ENCODE results near the gene GPATCH8. TPM values are rescaled to one million over a fixed set of nuclear protein-coding genes. Genes with fewer than 3 reads are reported as not detected.

Gene GPATCH8
- total RNA-seq, 1 donor from 2014 or later, result 76.3 TPM

GRCh38 chr17:44351464-44351863 is 151.7 kb downstream of the GPATCH8 start:
- H3K9me3 Mint-ChIP-seq, result no peaks in the 10 kb centered on the region
- peaks cover 8% of the 10 kb centered on the region for H3K4me1 Mint-ChIP-seq
- H3K27ac Mint-ChIP-seq, result no peak overlapping the region
- DNase-seq (ENCODE audit: low spot score in 2 of 2, unreplicated experiment in 2 of 2), result no peak
- H3K27me3 Mint-ChIP-seq (ENCODE audit: low read depth), result no peaks in the 10 kb centered on the region
- H3K4me3 Mint-ChIP-seq, result no peak overlapping the region
- H3K36me3 Mint-ChIP-seq, result peaks cover 5% of the 10 kb centered on the region
- TF ChIP-seq CTCF (IDR thresholded peaks at IDR 0.05; ENCODE audit: unreplicated experiment), result no peak

- no peaks in the 10 kb centered on the region for H3K27me3 Mint-ChIP-seq (ENCODE audit: low read depth)
- H3K4me1 Mint-ChIP-seq, result peaks cover 13% of the 10 kb centered on the region
- peak in 1 of 2 experiments; percentile 77 for DNase-seq (ENCODE audit: low spot score in 2 of 2, unreplicated experiment in 2 of 2)
- H3K4me3 Mint-ChIP-seq, result no peak overlapping the region
- H3K36me3 Mint-ChIP-seq, result peaks cover 5% of the 10 kb centered on the region
- no peak overlapping the region for H3K27ac Mint-ChIP-seq
- H3K9me3 Mint-ChIP-seq, result no peaks in the 10 kb centered on the region
- TF ChIP-seq CTCF (IDR thresholded peaks at IDR 0.05; ENCODE audit: unreplicated experiment), result peak; percentile 80
These were observed 152.4 kb downstream of the GPATCH8 start for GRCh38 chr17:44350733-44351226.

GRCh38 chr17:44349553-44350070 is 153.6 kb downstream of the GPATCH8 start:
- Mint-ChIP-seq H3K27ac (no peak overlapping the region), H3K9me3 (no peaks in the 10 kb centered on the region), H3K4me1 (peaks cover 16% of the 10 kb centered on the region), H3K4me3 (no peak overlapping the region), H3K36me3 (peaks cover 5% of the 10 kb centered on the region), H3K27me3 (ENCODE audit: low read depth) (no peaks in the 10 kb centered on the region)
- DNase-seq (ENCODE audit: low spot score in 2 of 2, unreplicated experiment in 2 of 2), result no peak
- no peak for TF ChIP-seq CTCF (IDR thresholded peaks at IDR 0.05; ENCODE audit: unreplicated experiment)

- Mint-ChIP-seq H3K4me3 (no peak overlapping the region), H3K27ac (no peak overlapping the region), H3K9me3 (no peaks in the 10 kb centered on the region), H3K27me3 (ENCODE audit: low read depth) (no peaks in the 10 kb centered on the region), H3K36me3 (peaks cover 5% of the 10 kb centered on the region), H3K4me1 (peaks cover 16% of the 10 kb centered on the region)
- DNase-seq (ENCODE audit: low spot score in 2 of 2, unreplicated experiment in 2 of 2), result no peak
- no peak for TF ChIP-seq CTCF (IDR thresholded peaks at IDR 0.05; ENCODE audit: unreplicated experiment)
These were observed 154.2 kb downstream of the GPATCH8 start for GRCh38 chr17:44348988-44349364.

GRCh38 chr17:44348234-44348987 is 154.8 kb downstream of the GPATCH8 start:
- DNase-seq (ENCODE audit: low spot score in 2 of 2, unreplicated experiment in 2 of 2), result no peak
- H3K4me3 Mint-ChIP-seq, result no peak overlapping the region
- no peak overlapping the region for H3K27ac Mint-ChIP-seq
- H3K36me3 Mint-ChIP-seq, result peaks cover 5% of the 10 kb centered on the region
- no peaks in the 10 kb centered on the region for H3K9me3 Mint-ChIP-seq
- H3K4me1 Mint-ChIP-seq, result peaks cover 16% of the 10 kb centered on the region
- H3K27me3 Mint-ChIP-seq (ENCODE audit: low read depth), result no peaks in the 10 kb centered on the region
- TF ChIP-seq CTCF (IDR thresholded peaks at IDR 0.05; ENCODE audit: unreplicated experiment), result no peak

Other genes starting within 250 kb of the GPATCH8 start
- not detected in 3 replicates for gene SLC4A1, start 235.3 kb downstream of the GPATCH8 start, total RNA-seq
- 0.34 to 0.60 TPM (median 0.53 TPM) in 3 replicates for gene RUNDC3A, start 194.8 kb downstream of the GPATCH8 start, total RNA-seq
- gene SLC25A39, start 178.6 kb downstream of the GPATCH8 start, total RNA-seq, result 106 to 113 TPM (median 112 TPM) in 3 replicates
- 128 to 144 TPM (median 137 TPM) in 3 replicates for gene GRN, start 158.1 kb downstream of the GPATCH8 start, total RNA-seq
- 58.0 to 64.7 TPM (median 60.7 TPM) in 3 replicates for gene FAM171A2, start 139.6 kb downstream of the GPATCH8 start, total RNA-seq
- 12.2 to 15.9 TPM (median 13.6 TPM) in 3 replicates for gene ITGA2B, start 113.8 kb downstream of the GPATCH8 start, total RNA-seq
- gene FZD2, start 54.1 kb upstream of the GPATCH8 start, total RNA-seq, result 82.1 to 88.3 TPM (median 84.4 TPM) in 3 replicates
- gene MEIOC, start 153.1 kb upstream of the GPATCH8 start, total RNA-seq, result 0.11 to 0.66 TPM (median 0.18 TPM) in 3 replicates
- gene CCDC43, start 186.4 kb upstream of the GPATCH8 start, total RNA-seq, result 20.6 to 25.7 TPM (median 24.9 TPM) in 3 replicates
- 16.9 to 17.9 TPM (median 17.6 TPM) in 3 replicates for gene DBF4B, start 205.3 kb upstream of the GPATCH8 start, total RNA-seq